NT2/D1 (cell line): ENCODE data around the gene RNF217.

Source experiments
- DNase-seq: peaks from one replicate; pipeline ENCODE4 v3.0.0-alpha.2; 2011; ENCODE audit warnings: low read depth, low spot score
- H3K27me3 ChIP-seq: 2 replicates; pipeline ENCODE4 v1.6.0; 2011; ENCODE audit warnings: mild to moderate bottlenecking; ENCODE audit not compliant: insufficient read length, insufficient read depth
- H3K36me3 ChIP-seq: 2 replicates; pipeline ENCODE4 v1.6.1; 2011; ENCODE audit warnings: mild to moderate bottlenecking, low read length, mixed read lengths; ENCODE audit not compliant: insufficient read depth, insufficient read length
- H3K4me1 ChIP-seq: 2 replicates; pipeline ENCODE4 v1.5.1; 2011; ENCODE audit not compliant: insufficient read depth, insufficient read length
- H3K4me3 ChIP-seq: 2 replicates; pipeline ENCODE4 v1.5.1; 2011; ENCODE audit warnings: low read depth; ENCODE audit not compliant: insufficient read length
- H3K9ac ChIP-seq: 2 replicates; pipeline ENCODE4 v1.6.0; 2011; ENCODE audit warnings: low read depth; ENCODE audit not compliant: insufficient read length
- H3K9me3 ChIP-seq: 2 replicates; pipeline ENCODE4 v1.5.1; 2011; ENCODE audit warnings: mild to moderate bottlenecking, low read length; ENCODE audit not compliant: insufficient read depth
- SUZ12 ChIP-seq: IDR thresholded peaks from 2 replicates; pipeline ENCODE4 v1.6.1; 2011; ENCODE audit not compliant: insufficient read length, insufficient read depth; ENCODE audit errors: extremely low read depth
- YY1 ChIP-seq: IDR thresholded peaks from 2 replicates; pipeline ENCODE4 v1.6.1; 2011; ENCODE audit not compliant: insufficient read length, insufficient read depth
- ZNF274 ChIP-seq: IDR thresholded peaks from 2 replicates; pipeline ENCODE4 v1.6.1; 2011; ENCODE audit warnings: mild to moderate bottlenecking, low read depth, low read length

The RNF217 gene

DNA sequence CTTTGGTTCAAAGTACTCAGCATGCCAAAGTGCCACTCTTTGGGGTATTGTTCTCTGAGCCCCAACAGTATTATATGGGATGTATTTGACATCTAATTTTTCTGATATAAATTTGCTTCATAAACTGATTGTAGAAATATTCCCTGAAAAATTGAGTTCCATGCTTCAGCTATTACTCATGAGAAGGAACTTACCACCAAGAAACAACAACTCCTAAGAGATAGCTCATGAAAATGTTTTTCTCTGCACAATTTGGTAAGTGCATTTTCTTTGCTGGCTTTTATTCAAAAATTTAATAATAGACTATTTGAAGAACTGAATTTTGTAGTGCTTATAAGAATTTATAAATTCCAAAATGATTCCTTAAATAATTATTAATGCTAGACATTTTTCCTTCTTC, 178.6 kb downstream of the RNF217 start:
- TF ChIP-seq YY1 (no peak), ZNF274 (no peak), SUZ12 (no peak)
- Histone ChIP-seq H3K9me3 (peaks cover 13% of the 10 kb centered on the region; the same call in 1 of the 2 replicates), H3K27me3 (no peaks in the 10 kb centered on the region), H3K4me1 (no peaks in the 10 kb centered on the region), H3K36me3 (no peaks in the 10 kb centered on the region), H3K4me3 (no peak overlapping the region), H3K9ac (no peak overlapping the region)
- no peak for DNase-seq
